Suprapubic skin (tissue), 4 donors: ENCODE results near the gene PLEKHH1.

Experiments
- POLR2A ChIP-seq, 2 donors: fragments of 450-650 bp; IDR thresholded peaks; one replicate each; pipeline ENCODE4 v1.6.1; 2017; ENCODE audit warnings: antibody characterized with exemption in 2 of 2, mild to moderate bottlenecking in 2 of 2, moderate library complexity in 2 of 2
- POLR2AphosphoS5 ChIP-seq, 3 donors: sonication (generic); formaldehyde crosslinking; IDR thresholded peaks; one replicate each; pipeline ENCODE4 v1.6.1; 2017; ENCODE audit warnings: antibody characterized with exemption in 3 of 3
- TF ChIP-seq, protein P1 (sequence below), 2 donors: fragments of 200-600 bp in 1 of 2; fragments of 450-650 bp in 1 of 2; sonication (generic) in 1 of 2; IDR thresholded peaks; one replicate each; pipeline ENCODE4 v1.5.1; 2016 to 2019; ENCODE audit warnings: antibody characterized with exemption in 2 of 2, mild to moderate bottlenecking in 1 of 2, moderate library complexity in 1 of 2

DNA sequence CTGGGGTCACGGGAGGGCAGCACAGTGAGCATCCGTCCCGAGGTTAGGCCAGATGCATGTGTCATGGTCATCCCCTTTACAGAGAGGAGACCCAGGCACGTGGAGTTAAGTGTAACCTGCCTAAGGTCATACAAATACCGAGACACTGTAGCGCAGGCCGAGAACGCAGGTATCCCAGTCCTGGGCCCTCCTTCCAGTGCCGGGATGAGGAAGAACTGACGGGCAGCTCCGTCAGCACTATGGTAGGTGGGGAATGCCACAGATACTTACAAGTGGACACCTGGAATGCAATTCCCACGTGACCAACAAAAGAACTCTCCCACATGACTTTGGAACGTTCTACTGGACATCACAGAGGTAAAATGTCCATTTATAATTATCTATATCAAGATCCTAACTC lies 35.9 kb upstream of the PLEKHH1 start:
- TF ChIP-seq POLR2A (IDR thresholded peaks at IDR 0.05) (no peak), POLR2AphosphoS5 (IDR thresholded peaks at IDR 0.05) (no peak)
- TF ChIP-seq, protein P1, sequence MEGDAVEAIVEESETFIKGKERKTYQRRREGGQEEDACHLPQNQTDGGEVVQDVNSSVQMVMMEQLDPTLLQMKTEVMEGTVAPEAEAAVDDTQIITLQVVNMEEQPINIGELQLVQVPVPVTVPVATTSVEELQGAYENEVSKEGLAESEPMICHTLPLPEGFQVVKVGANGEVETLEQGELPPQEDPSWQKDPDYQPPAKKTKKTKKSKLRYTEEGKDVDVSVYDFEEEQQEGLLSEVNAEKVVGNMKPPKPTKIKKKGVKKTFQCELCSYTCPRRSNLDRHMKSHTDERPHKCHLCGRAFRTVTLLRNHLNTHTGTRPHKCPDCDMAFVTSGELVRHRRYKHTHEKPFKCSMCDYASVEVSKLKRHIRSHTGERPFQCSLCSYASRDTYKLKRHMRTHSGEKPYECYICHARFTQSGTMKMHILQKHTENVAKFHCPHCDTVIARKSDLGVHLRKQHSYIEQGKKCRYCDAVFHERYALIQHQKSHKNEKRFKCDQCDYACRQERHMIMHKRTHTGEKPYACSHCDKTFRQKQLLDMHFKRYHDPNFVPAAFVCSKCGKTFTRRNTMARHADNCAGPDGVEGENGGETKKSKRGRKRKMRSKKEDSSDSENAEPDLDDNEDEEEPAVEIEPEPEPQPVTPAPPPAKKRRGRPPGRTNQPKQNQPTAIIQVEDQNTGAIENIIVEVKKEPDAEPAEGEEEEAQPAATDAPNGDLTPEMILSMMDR (IDR thresholded peaks at IDR 0.05), result no peak
